HL-60 (cell line): ENCODE measurements around the gene RNF14.
A peak's percentile ranks its signal among the peaks of the same experiment; 100 is the strongest.

Experiments used
- DNase-seq, 2 experiments: peaks; one replicate each; pipeline ENCODE4 v3.0.0-alpha.2; 2010 to 2020; ENCODE audit warnings: low read depth in 1 of 2, low spot score in 1 of 2
- H3K27ac ChIP-seq: fragments of 250-450 bp; sonication (Bioruptor Pico); replicated peaks from 2 replicates; pipeline ENCODE4 v1.5.1; 2020; ENCODE audit warnings: mild to moderate bottlenecking, moderate library complexity
- H3K27me3 ChIP-seq: fragments of 250-450 bp; sonication (Bioruptor Pico); 2 replicates; pipeline ENCODE4 v1.5.1; 2021; ENCODE audit warnings: mild to moderate bottlenecking, moderate library complexity; ENCODE audit not compliant: insufficient read depth, poor library complexity, severe bottlenecking
- H3K4me3 ChIP-seq: replicated peaks from 2 replicates; pipeline ENCODE4 v1.5.1; 2011; ENCODE audit warnings: mild to moderate bottlenecking, control low read depth, low read length; ENCODE audit not compliant: insufficient read depth
- CTCF ChIP-seq: IDR thresholded peaks from one replicate; pipeline ENCODE4 v1.5.1; 2011; ENCODE audit warnings: low read length, control low read depth, inconsistent platforms; ENCODE audit not compliant: insufficient read depth
- GABPA ChIP-seq: IDR thresholded peaks from 2 replicates; pipeline ENCODE4 v1.6.1; 2012; ENCODE audit warnings: low read depth
- POLR2AphosphoS5 ChIP-seq: IDR thresholded peaks from 2 replicates; pipeline ENCODE4 v1.6.1; 2012; ENCODE audit warnings: low read depth
- REST ChIP-seq: IDR thresholded peaks from 2 replicates; pipeline ENCODE4 v1.6.1; 2012; ENCODE audit warnings: low read depth; ENCODE audit not compliant: insufficient replicate concordance
- SPI1 ChIP-seq: IDR thresholded peaks from 2 replicates; pipeline ENCODE4 v1.6.1; 2012; ENCODE audit warnings: low read depth, mild to moderate bottlenecking, borderline replicate concordance

The RNF14 gene

GRCh38 chr5:142012792-142013388, 44.0 kb downstream of the RNF14 start, which contains the start of gene GNPDA1:
Gene GNPDA1 (minus strand): TSS chr5:142013027. CDS start chr5:142012035, 992 bp downstream.
- peak; percentile 44 for TF ChIP-seq REST
- TF ChIP-seq SPI1: no peak
- TF ChIP-seq POLR2AphosphoS5: peak; percentile 64; the same call in 1 of the 2 replicates
- TF ChIP-seq CTCF: no peak
- no peak for TF ChIP-seq GABPA
- peak; percentile 58 to 73 for DNase-seq

GRCh38 chr5:142013734-142014521, 45.0 kb downstream of the RNF14 start:
- no peaks in the 10 kb centered on the region for H3K27me3 ChIP-seq
- H3K27ac ChIP-seq: peak overlapping the region; percentile 89
- TF ChIP-seq SPI1: no peak
- no peak for TF ChIP-seq POLR2AphosphoS5
- no peak for TF ChIP-seq CTCF
- TF ChIP-seq REST: no peak
- TF ChIP-seq GABPA: no peak
- no peak for DNase-seq
- H3K4me3 ChIP-seq: no peak overlapping the region

More at GRCh38 chr5:142012792-142013388, 44.0 kb downstream of the RNF14 start, which contains the start of gene GNPDA1:
- Histone ChIP-seq H3K4me3 (peak within 1 kb of the TSS; percentile 58), H3K27me3 (no peaks in the 10 kb centered on the region), H3K27ac (peak within 1 kb of the TSS; percentile 89)

GRCh38 chr5:142014911-142015584, 46.1 kb downstream of the RNF14 start:
- Histone ChIP-seq H3K27ac (peak overlapping the region; percentile 79), H3K27me3 (no peaks in the 10 kb centered on the region), H3K4me3 (no peak overlapping the region)
- peak in 1 of 2 experiments; percentile 61 for DNase-seq
- TF ChIP-seq CTCF: peak; percentile 24
- no peak for TF ChIP-seq GABPA
